ENCODE measurements around the gene SMIM29. TPM values are rescaled to one million over a fixed set of nuclear protein-coding genes. Genes with fewer than 3 reads are reported as not detected.

SMIM29 gene
- total RNA-seq, 1 experiment from 2014 or later: 12.0 TPM

DNA sequence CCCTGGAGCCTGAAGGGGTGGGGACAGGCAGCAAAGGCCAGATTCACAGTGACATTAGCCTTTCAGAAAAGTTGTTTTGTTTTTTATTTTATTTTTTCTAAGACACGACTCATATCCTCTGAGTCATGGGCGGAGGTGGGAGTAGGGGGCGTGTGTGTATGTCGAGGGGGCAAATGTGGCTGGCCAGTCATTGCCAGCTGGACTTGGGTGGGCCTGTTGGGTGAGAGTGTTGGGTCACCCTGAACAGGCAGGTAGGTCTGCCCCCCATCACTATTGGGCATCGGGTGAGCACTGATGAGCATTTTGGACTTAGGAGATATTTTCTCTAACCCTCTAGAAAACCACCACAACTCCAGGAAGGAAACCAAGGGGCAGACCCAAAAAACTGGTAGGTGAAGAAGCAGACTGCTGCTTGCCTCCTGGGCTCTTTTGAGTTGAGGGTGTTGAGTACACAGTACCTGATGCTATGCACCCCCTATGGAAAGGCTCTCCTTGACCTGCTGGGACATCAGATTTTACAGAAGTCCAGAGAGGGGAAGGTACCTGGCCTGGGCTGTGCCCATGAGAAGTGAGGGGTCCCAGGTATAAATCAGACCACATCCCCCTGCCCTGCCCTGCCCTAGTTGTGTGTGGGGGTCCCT is 5.6 kb downstream of the SMIM29 start:
- Mint-ChIP-seq H3K36me3 (ENCODE audit: insufficient read depth, unreplicated experiment) (peaks cover 4% of the 10 kb centered on the region), H3K27ac (ENCODE audit: low read depth, unreplicated experiment) (no peak overlapping the region), H3K4me1 (ENCODE audit: insufficient read depth, unreplicated experiment) (peaks cover 60% of the 10 kb centered on the region), H3K4me3 (ENCODE audit: unreplicated experiment) (no peak overlapping the region), H3K27me3 (ENCODE audit: insufficient read depth, unreplicated experiment) (no peaks in the 10 kb centered on the region), H3K9me3 (ENCODE audit: unreplicated experiment) (no peaks in the 10 kb centered on the region)
- ChIA-PET POLR2A (no interaction called here), CTCF (interaction anchor here (1.6 kb wide), 1 partner anchor 171 kb away, joined by 6 read pairs; no protein-coding TSS in a partner anchor)
- DNase-seq (ENCODE audit: unreplicated experiment): peak; percentile 21
- TF ChIP-seq, protein P1, sequence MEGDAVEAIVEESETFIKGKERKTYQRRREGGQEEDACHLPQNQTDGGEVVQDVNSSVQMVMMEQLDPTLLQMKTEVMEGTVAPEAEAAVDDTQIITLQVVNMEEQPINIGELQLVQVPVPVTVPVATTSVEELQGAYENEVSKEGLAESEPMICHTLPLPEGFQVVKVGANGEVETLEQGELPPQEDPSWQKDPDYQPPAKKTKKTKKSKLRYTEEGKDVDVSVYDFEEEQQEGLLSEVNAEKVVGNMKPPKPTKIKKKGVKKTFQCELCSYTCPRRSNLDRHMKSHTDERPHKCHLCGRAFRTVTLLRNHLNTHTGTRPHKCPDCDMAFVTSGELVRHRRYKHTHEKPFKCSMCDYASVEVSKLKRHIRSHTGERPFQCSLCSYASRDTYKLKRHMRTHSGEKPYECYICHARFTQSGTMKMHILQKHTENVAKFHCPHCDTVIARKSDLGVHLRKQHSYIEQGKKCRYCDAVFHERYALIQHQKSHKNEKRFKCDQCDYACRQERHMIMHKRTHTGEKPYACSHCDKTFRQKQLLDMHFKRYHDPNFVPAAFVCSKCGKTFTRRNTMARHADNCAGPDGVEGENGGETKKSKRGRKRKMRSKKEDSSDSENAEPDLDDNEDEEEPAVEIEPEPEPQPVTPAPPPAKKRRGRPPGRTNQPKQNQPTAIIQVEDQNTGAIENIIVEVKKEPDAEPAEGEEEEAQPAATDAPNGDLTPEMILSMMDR (IDR thresholded peaks at IDR 0.05; ENCODE audit: unreplicated experiment): no peak
- no TSS peak for BruUV-seq (replicated peaks)
- intact Hi-C loops (cut with micrococcal nuclease): no loop called here

DNA sequence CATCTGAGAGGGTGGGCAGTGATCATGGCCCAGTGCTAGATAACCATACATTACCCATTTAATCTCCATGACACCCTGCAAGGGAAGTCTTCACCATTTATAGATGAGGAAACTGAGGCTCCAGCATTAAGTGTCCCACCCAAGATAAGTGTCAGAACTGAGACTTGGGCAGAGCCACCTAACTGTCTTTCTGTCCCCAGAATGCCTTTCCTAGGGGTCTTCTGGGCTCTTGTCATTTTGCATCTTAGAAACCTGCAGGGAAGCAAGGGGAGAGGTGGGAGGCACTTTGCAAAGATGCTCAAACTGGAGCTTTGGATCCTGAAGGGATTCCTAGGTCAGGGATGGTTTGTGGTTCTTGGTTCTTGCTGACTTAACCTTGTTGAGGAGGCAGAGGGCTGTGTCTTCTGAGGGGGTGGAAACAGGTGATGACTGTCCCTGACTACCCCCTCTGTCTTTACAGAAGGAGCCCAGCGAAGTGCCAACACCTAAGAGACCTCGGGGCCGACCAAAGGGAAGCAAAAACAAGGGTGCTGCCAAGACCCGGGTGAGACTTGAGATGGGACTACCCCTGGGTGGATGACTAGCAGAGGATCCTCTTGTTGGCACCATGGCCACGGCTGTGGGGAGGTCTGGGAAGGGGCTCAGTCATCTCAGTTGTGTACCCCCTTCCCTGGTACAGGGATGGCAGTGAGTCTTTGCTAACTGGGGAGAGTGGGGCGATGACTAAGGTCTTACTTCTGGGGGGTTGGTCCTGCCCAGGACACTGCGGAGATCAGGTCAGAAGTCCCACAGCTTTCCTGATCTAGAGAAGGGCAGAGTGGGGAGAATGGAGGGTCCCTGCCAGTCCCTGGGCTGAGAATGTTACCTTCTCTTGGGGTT is 6.3 kb downstream of the SMIM29 start:
- no peaks in the 10 kb centered on the region for H3K9me3 Mint-ChIP-seq (ENCODE audit: unreplicated experiment)
- TF ChIP-seq, protein P1 (IDR thresholded peaks at IDR 0.05; ENCODE audit: unreplicated experiment): no peak
- intact Hi-C loops (cut with micrococcal nuclease): no loop called here
- no peak overlapping the region for H3K27ac Mint-ChIP-seq (ENCODE audit: low read depth, unreplicated experiment)
- peaks cover 4% of the 10 kb centered on the region for H3K36me3 Mint-ChIP-seq (ENCODE audit: insufficient read depth, unreplicated experiment)
- POLR2A ChIA-PET: no interaction called here
- no peak overlapping the region for H3K4me3 Mint-ChIP-seq (ENCODE audit: unreplicated experiment)
- CTCF ChIA-PET: interaction anchor here (0.6 kb wide), 1 partner anchor 367 kb away, joined by 3 read pairs; no protein-coding TSS in a partner anchor
- no TSS peak for BruUV-seq (replicated peaks)
- no peaks in the 10 kb centered on the region for H3K27me3 Mint-ChIP-seq (ENCODE audit: insufficient read depth, unreplicated experiment)
- no peak for DNase-seq (ENCODE audit: unreplicated experiment)
- peaks cover 54% of the 10 kb centered on the region for H3K4me1 Mint-ChIP-seq (ENCODE audit: insufficient read depth, unreplicated experiment)

DNA sequence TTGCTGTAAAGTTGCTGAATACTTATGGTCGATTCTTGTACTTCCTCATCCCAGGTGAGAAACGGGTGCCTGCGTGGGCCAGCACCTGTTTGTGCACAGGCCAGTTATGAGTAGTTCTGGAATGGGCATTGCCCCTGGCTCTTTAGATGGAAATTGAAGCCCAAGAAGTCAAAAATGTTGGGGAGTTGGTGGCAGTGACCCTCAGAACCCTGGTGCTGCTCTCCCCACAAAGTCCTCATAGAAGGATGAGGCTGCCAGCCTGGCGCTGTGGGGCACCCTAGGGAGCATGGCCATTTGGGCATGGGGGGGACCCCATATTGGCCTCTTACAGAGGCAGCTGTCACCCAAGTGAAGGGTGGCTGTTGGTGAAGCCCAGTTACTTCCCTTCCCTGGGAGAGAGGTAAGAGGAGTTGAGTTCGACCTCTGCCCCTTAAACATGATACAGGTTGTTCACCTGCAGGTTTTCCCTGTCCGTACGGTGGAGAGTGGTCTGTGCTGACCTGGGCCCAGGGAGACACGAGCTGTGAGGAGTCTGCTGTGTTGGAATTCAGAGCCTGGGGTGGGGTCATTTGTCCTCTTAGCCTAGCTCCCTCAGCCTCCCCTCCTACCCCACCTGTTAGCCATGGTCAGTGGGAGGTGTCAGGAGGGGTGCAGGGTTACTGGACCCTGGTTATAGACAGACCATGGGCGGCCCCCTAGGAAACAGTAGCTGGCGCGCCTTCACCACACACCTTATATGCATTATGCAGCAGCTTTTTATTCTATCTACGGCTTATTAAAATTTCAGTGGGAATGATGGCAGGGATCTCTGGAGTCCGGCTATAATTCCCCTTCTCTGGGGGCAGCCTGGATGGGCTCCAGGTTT is 7.2 kb downstream of the SMIM29 start:
- no peak overlapping the region for H3K4me3 Mint-ChIP-seq (ENCODE audit: unreplicated experiment)
- no peak for DNase-seq (ENCODE audit: unreplicated experiment)
- intact Hi-C loops (cut with micrococcal nuclease): no loop called here
- ChIA-PET POLR2A (no interaction called here), CTCF (interaction anchor here (0.6 to 0.7 kb wide), 2 partner anchors 189 to 368 kb away, joined by 3 read pairs; no protein-coding TSS in a partner anchor)
- H3K9me3 Mint-ChIP-seq (ENCODE audit: unreplicated experiment): no peaks in the 10 kb centered on the region
- no peaks in the 10 kb centered on the region for H3K27me3 Mint-ChIP-seq (ENCODE audit: insufficient read depth, unreplicated experiment)
- peaks cover 4% of the 10 kb centered on the region for H3K36me3 Mint-ChIP-seq (ENCODE audit: insufficient read depth, unreplicated experiment)
- TF ChIP-seq, protein P1 (IDR thresholded peaks at IDR 0.05; ENCODE audit: unreplicated experiment): no peak
- peaks cover 48% of the 10 kb centered on the region for H3K4me1 Mint-ChIP-seq (ENCODE audit: insufficient read depth, unreplicated experiment)
- no peak overlapping the region for H3K27ac Mint-ChIP-seq (ENCODE audit: low read depth, unreplicated experiment)
- BruUV-seq (replicated peaks): no TSS peak
